DOHH2 (cell line): ENCODE data around the gene LPAR2.

ENCODE experiments used
- CTCF ChIP-seq: fragments of 200-600 bp; sonication (generic); IDR thresholded peaks from one replicate; pipeline ENCODE4 v1.5.1; 2014; ENCODE audit warnings: antibody characterized with exemption, mild to moderate bottlenecking, low read depth, low read length; ENCODE audit not compliant: poor library complexity, severe bottlenecking
- EZH2phosphoT487 ChIP-seq: fragments of 200-600 bp; sonication (generic); IDR thresholded peaks from 2 replicates; pipeline ENCODE4 v1.6.1; 2017; ENCODE audit warnings: borderline replicate concordance, mild to moderate bottlenecking, antibody characterized with exemption, low read length, moderate library complexity, mixed read lengths

GRCh38 chr19:19602136-19602712 is 25.8 kb downstream of the LPAR2 start:
- TF ChIP-seq CTCF (no peak), EZH2phosphoT487 (no peak)
